ENCODE results near the gene AKAIN1. TPM values are rescaled to one million over a fixed set of nuclear protein-coding genes. Genes with fewer than 3 reads are reported as not detected.

The AKAIN1 gene
- total RNA-seq: not detected
- polyA plus RNA-seq (2013, experiment 1 of 2): not detected
- not detected for polyA plus RNA-seq (2013, experiment 2 of 2)
- long read RNA-seq, experiment 1: 0 reads
- long read RNA-seq, experiment 2: 0 reads
- long read RNA-seq, experiment 3, partial matches to known transcripts: 0 of 1 reads
- long read RNA-seq, experiment 3, other reads (novel, unspliced or antisense): 0 of 1 reads
- long read RNA-seq, experiment 4: 0 reads

GRCh38 chr18:5197032-5197434 is at the start of gene AKAIN1:
Gene AKAIN1, minus strand, starts transcription at chr18:5197257. Its CDS starts 204 bp downstream, at chr18:5197053.
- peak within 1 kb of the TSS; percentile 77 for H3K4me3 ChIP-seq (ENCODE audit: low read length)

GRCh38 chr18:5244941-5245340 is 47.9 kb upstream of the AKAIN1 start:
- no peak for TF ChIP-seq CTCF (conservative IDR thresholded peaks at IDR 0.05)
- Histone ChIP-seq H3K9me3 (ENCODE audit: control insufficient read depth, low read length) (no peaks in the 10 kb centered on the region), H3K4me3 (ENCODE audit: low read length) (no peak overlapping the region), H3K27ac (ENCODE audit: low read depth, low read length) (no peak overlapping the region), H3K9ac (ENCODE audit: extremely low read depth, low read length, poor library complexity, severe bottlenecking) (no peak overlapping the region), H3K27me3 (ENCODE audit: control insufficient read depth, insufficient read depth, low read length, poor library complexity, severe bottlenecking) (no peaks in the 10 kb centered on the region), H3K4me1 (ENCODE audit: control insufficient read depth, insufficient read depth, low read length) (no peaks in the 10 kb centered on the region), H3K36me3 (ENCODE audit: control insufficient read depth, insufficient read depth, low read length) (peaks cover 5% of the 10 kb centered on the region)
- Mint-ChIP-seq H3K4me3 (no peak overlapping the region), H3K27me3 (ENCODE audit: insufficient read depth) (peaks cover 4% of the 10 kb centered on the region), H3K4me1 (peaks cover 20% of the 10 kb centered on the region), H3K36me3 (ENCODE audit: low read depth) (peaks cover 23% of the 10 kb centered on the region), H3K27ac (no peak overlapping the region), H3K9me3 (no peaks in the 10 kb centered on the region)
- no peak for DNase-seq

More at GRCh38 chr18:5197032-5197434, at the start of gene AKAIN1:
- Histone ChIP-seq H3K4me1 (ENCODE audit: control insufficient read depth, insufficient read depth, low read length) (peaks cover 4% of the 10 kb centered on the region), H3K9ac (ENCODE audit: extremely low read depth, low read length, poor library complexity, severe bottlenecking) (no peak within 1 kb of the TSS), H3K36me3 (ENCODE audit: control insufficient read depth, insufficient read depth, low read length) (no peaks in the 10 kb centered on the region), H3K27ac (ENCODE audit: low read depth, low read length) (no peak within 1 kb of the TSS), H3K9me3 (ENCODE audit: control insufficient read depth, low read length) (no peaks in the 10 kb centered on the region), H3K27me3 (ENCODE audit: control insufficient read depth, insufficient read depth, low read length, poor library complexity, severe bottlenecking) (peaks cover 83% of the 10 kb centered on the region)
- TF ChIP-seq CTCF (conservative IDR thresholded peaks at IDR 0.05): no peak
- Mint-ChIP-seq H3K27me3 (ENCODE audit: insufficient read depth) (peaks cover 88% of the 10 kb centered on the region), H3K27ac (no peak within 1 kb of the TSS), H3K9me3 (no peaks in the 10 kb centered on the region), H3K36me3 (ENCODE audit: low read depth) (no peaks in the 10 kb centered on the region), H3K4me3 (peak within 1 kb of the TSS; percentile 59), H3K4me1 (peaks cover 31% of the 10 kb centered on the region)
- peak; percentile 89 for DNase-seq
- 0 to 1% methylated on average over 15 to 37 of the region's 37 CpGs for WGBS, 2 experiments (ENCODE audit: insufficient coverage in 1 of 2, insufficient read length in 1 of 2)

GRCh38 chr18:5239447-5239846 is 42.4 kb upstream of the AKAIN1 start:
- TF ChIP-seq CTCF (conservative IDR thresholded peaks at IDR 0.05): no peak

More at GRCh38 chr18:5239447-5239846, 42.4 kb upstream of the AKAIN1 start:
- H3K4me1 Mint-ChIP-seq: peaks cover 23% of the 10 kb centered on the region
- peaks cover 24% of the 10 kb centered on the region for H3K36me3 Mint-ChIP-seq (ENCODE audit: low read depth)
- H3K27ac ChIP-seq (ENCODE audit: low read depth, low read length): no peak overlapping the region
- DNase-seq: no peak
- H3K27ac Mint-ChIP-seq: no peak overlapping the region
- H3K36me3 ChIP-seq (ENCODE audit: control insufficient read depth, insufficient read depth, low read length): peaks cover 5% of the 10 kb centered on the region
- 67 to 74% methylated on average over 2 to 4 of the region's 4 CpGs for WGBS, 2 experiments (ENCODE audit: insufficient coverage in 1 of 2, insufficient read length in 1 of 2)
- H3K4me1 ChIP-seq (ENCODE audit: control insufficient read depth, insufficient read depth, low read length): no peaks in the 10 kb centered on the region
- no peaks in the 10 kb centered on the region for H3K9me3 Mint-ChIP-seq
- peak overlapping the region; percentile 85 for H3K4me3 ChIP-seq (ENCODE audit: low read length)
- H3K9ac ChIP-seq (ENCODE audit: extremely low read depth, low read length, poor library complexity, severe bottlenecking): peak overlapping the region; percentile 76
- peaks cover 14% of the 10 kb centered on the region for H3K27me3 Mint-ChIP-seq (ENCODE audit: insufficient read depth)
- peaks cover 11% of the 10 kb centered on the region for H3K27me3 ChIP-seq (ENCODE audit: control insufficient read depth, insufficient read depth, low read length, poor library complexity, severe bottlenecking)
- H3K4me3 Mint-ChIP-seq: peak overlapping the region; percentile 93
- no peaks in the 10 kb centered on the region for H3K9me3 ChIP-seq (ENCODE audit: control insufficient read depth, low read length)
